CD8-positive, alpha-beta memory T cell (primary cell): ENCODE data around the gene SLC2A6. TPM values are rescaled to one million over a fixed set of nuclear protein-coding genes. Genes with fewer than 3 reads are reported as not detected.

Experiments used
- CTCF ChIA-PET: fragments of 350-600 bp; sonication (Branson Sonifier 250); formaldehyde crosslinking; loops from one replicate; lab custom pipeline; 2021; ENCODE audit warnings: antibody characterized with exemption; lab: Charles Lee
- POLR2A ChIA-PET: fragments of 350-600 bp; sonication (Branson Sonifier 250); formaldehyde crosslinking; loops from one replicate; lab custom pipeline; 2021; ENCODE audit warnings: antibody characterized with exemption; lab: Charles Lee
- DNase-seq, 5 donors: peaks; one replicate each; pipeline versions ENCODE4 v3.0.0 to v3.0.0-alpha.2; 2020 to 2022; ENCODE audit warnings: mixed read lengths in 1 of 5
- H3K27ac ChIP-seq: one replicate; pipeline ENCODE4 v1.7.0; 2013; ENCODE audit warnings: low read depth, mild to moderate bottlenecking, low read length, moderate library complexity
- H3K27me3 ChIP-seq: 2 replicates; pipeline ENCODE4 v1.7.0; 2013; ENCODE audit warnings: low read length, mild to moderate bottlenecking; ENCODE audit not compliant: insufficient read depth, poor library complexity, severe bottlenecking
- H3K36me3 ChIP-seq: 2 replicates; pipeline ENCODE4 v1.7.0; 2013; ENCODE audit warnings: mild to moderate bottlenecking, low read length, moderate library complexity; ENCODE audit not compliant: insufficient read depth
- H3K4me1 ChIP-seq: 2 replicates; pipeline ENCODE4 v1.7.0; 2013; ENCODE audit warnings: mild to moderate bottlenecking, low read length, moderate library complexity; ENCODE audit not compliant: insufficient read depth
- H3K4me3 ChIP-seq: 2 replicates; pipeline ENCODE4 v1.7.0; 2013; ENCODE audit warnings: mild to moderate bottlenecking, low read length
- H3K9me3 ChIP-seq: 2 replicates; pipeline ENCODE4 v1.7.0; 2013; ENCODE audit warnings: mild to moderate bottlenecking, low read length
- H3K27ac Mint-ChIP-seq, 8 donors: one replicate each; pipeline ENCODE4 v1.8.0; 2020 to 2021; ENCODE audit warnings: mixed read lengths in 8 of 8, mild to moderate bottlenecking in 6 of 8, inconsistent platforms in 3 of 8, moderate library complexity in 3 of 8
- H3K27me3 Mint-ChIP-seq, 2 donors: one replicate each; pipeline ENCODE4 v1.8.0; 2020 to 2021; ENCODE audit warnings: mixed read lengths in 2 of 2, mild to moderate bottlenecking in 1 of 2, moderate library complexity in 1 of 2
- H3K36me3 Mint-ChIP-seq, 3 donors: one replicate each; pipeline ENCODE4 v1.8.0; 2020 to 2021; ENCODE audit warnings: mixed read lengths in 3 of 3, inconsistent platforms in 1 of 3, mild to moderate bottlenecking in 1 of 3
- H3K4me1 Mint-ChIP-seq, 3 donors: one replicate each; pipeline ENCODE4 v1.8.0; 2020 to 2021; ENCODE audit warnings: mixed read lengths in 3 of 3, inconsistent platforms in 1 of 3, mild to moderate bottlenecking in 1 of 3
- H3K4me3 Mint-ChIP-seq, 7 donors: one replicate each; pipeline ENCODE4 v1.8.0; 2020 to 2021; ENCODE audit warnings: mixed read lengths in 7 of 7, mild to moderate bottlenecking in 6 of 7, moderate library complexity in 4 of 7, inconsistent platforms in 2 of 7
- H3K9me3 Mint-ChIP-seq, 5 donors: one replicate each; pipeline ENCODE4 v1.8.0; 2020 to 2022; ENCODE audit warnings: mixed read lengths in 5 of 5, mild to moderate bottlenecking in 3 of 5, moderate library complexity in 2 of 5, inconsistent platforms in 1 of 5
- polyA plus RNA-seq: library from polyadenylated mRNA; unstranded; fragments of 300-500 nt; fragmentation: Illumina TruSeq; gene quantifications from one replicate; pipeline ENCODE4 v1.2.3, GENCODE V29; 2021
- total RNA-seq, 2 experiments: library from RNA; stranded (reverse); gene quantifications; one replicate each; pipeline ENCODE4 v1.2.3, GENCODE V29; 2021

SLC2A6 gene
- total and polyA plus RNA-seq, 3 experiments from 2014 or later: 4.0 to 16.3 (median 15.5) TPM

GRCh38 chr9:133461975-133462374 lies 16.9 kb downstream of the SLC2A6 start:
- no peak overlapping the region for H3K4me3 Mint-ChIP-seq
- Histone ChIP-seq H3K27me3 (no peaks in the 10 kb centered on the region), H3K36me3 (no peaks in the 10 kb centered on the region), H3K9me3 (no peaks in the 10 kb centered on the region), H3K4me3 (no peak overlapping the region), H3K27ac (no peak overlapping the region), H3K4me1 (peaks cover 13% of the 10 kb centered on the region)
- CTCF ChIA-PET: no interaction called here
- peaks cover 0 to 2% of the 10 kb centered on the region in 2 donors for H3K27me3 Mint-ChIP-seq
- H3K27ac Mint-ChIP-seq: peak overlapping the region in 6 of 8 donors; percentile 42 to 96 (median 94)
- POLR2A ChIA-PET: no interaction called here
- DNase-seq: no peak
- H3K9me3 Mint-ChIP-seq: no peaks in the 10 kb centered on the region
- peaks cover 0 to 26% (median 5%) of the 10 kb centered on the region in 3 donors for H3K4me1 Mint-ChIP-seq
- H3K36me3 Mint-ChIP-seq: peaks cover 0 to 4% (median 0%) of the 10 kb centered on the region in 3 donors

DNA sequence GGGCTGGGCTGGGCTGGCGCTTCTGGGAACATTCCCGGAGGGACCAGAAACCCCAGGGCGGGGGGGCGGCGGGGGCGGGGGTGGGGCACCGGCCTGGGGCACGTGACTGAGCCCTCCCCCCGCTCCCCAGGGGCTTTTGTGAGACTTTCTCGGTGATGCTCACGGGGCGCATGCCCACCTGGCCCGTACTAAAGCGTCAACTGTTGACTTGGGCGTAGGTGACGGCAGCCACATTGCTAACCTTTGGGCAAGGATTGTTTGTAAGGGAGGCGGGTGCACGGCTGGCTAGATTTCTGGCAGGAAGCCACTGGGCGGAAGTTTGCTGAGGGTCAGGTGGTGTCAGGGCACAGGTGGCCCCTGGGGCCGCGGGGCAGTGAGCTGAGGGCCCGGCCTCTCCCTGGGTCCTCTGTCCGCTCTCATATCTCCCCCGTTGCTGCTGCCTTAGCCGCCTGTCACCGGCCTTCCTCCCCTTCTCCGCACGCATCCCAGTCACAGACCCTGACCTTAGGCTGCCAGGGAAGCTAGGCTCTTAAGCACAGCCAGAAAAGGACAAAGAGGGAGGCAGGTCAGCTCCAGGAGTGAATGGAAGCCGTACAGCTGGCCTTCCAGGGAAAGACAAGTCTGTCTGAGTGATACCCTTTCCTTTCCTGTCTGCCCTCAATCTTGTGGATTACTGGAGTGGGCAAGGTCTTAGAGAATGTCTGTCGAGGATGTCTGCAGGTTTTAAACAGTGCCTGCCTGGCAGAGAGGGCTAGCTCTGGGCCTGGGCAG lies 18.3 kb downstream of the SLC2A6 start:
- Mint-ChIP-seq H3K4me1 (peaks cover 0 to 26% (median 5%) of the 10 kb centered on the region in 3 donors), H3K9me3 (no peaks in the 10 kb centered on the region), H3K4me3 (peak overlapping the region; percentile 64 to 84 (median 76)), H3K27me3 (peaks cover 0 to 2% of the 10 kb centered on the region in 2 donors), H3K27ac (peak overlapping the region; percentile 42 to 96 (median 94)), H3K36me3 (peaks cover 0 to 4% (median 0%) of the 10 kb centered on the region in 3 donors)
- peak in 2 of 5 donors; percentile 40 to 80 for DNase-seq
- Histone ChIP-seq H3K36me3 (no peaks in the 10 kb centered on the region), H3K4me1 (peaks cover 13% of the 10 kb centered on the region), H3K9me3 (no peaks in the 10 kb centered on the region), H3K4me3 (no peak overlapping the region), H3K27me3 (no peaks in the 10 kb centered on the region), H3K27ac (peak overlapping the region; percentile 79)
- POLR2A ChIA-PET: interaction anchor here (1.3 to 1.7 kb wide), 3 partner anchors 19 to 88 kb away, joined by 3 to 4 read pairs (median 4); partner anchors contain the start of gene REXO4
- CTCF ChIA-PET: interaction anchor here (0.9 to 2.6 kb wide), 6 partner anchors 7 to 275 kb away, joined by 3 to 8 read pairs (median 5); partner anchors contain the start of genes REXO4 and SLC2A6

DNA sequence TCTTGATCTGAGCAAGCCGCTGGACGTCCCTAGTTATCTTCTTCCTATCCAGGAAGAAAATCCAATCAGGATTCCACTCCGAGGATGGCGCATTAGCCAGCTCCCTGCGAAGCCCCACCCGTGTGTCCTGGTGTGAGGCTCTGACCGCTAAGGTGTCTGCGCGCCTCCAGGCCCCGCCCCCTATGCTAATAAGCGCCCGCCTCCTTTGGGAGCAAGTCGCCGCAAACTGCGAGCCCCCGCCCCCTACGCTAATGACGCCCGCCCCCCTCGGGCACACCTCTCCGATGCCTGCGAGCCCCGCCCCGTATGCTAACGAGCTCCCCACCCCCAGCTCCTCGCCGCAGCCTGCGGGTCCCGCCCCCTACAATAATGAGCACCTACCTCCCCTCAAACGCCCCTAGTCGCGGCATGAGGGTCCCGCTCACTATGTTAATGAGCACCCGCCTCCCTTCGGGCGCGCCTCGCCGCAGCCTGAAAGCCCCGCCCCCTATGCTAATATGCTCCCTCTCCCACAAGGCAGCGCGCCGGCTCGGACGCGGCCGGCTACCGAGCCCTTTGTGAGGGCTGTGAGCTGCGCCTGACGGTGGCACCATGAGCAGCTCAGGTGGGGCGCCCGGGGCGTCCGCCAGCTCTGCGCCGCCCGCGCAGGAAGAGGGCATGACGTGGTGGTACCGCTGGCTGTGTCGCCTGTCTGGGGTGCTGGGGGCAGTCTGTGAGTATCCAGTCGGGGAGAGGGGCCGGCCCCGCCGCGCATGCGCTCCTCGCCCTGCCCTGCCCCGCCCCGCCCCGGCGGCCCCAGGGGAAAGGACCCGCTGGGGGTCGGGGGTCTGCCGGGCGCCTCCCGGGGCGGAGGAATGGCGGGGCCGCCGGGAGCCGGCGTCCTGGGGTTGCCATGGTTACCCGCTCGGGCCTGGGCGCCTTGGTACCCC lies 19.2 kb downstream of the SLC2A6 start, which contains the start of gene CACFD1:
TSS of gene CACFD1 (plus strand) at position 503 of the 929 bp plus-strand sequence. CDS start at position 592, 89 bp downstream.
- peaks cover 0 to 4% (median 0%) of the 10 kb centered on the region in 3 donors for H3K36me3 Mint-ChIP-seq

DNA sequence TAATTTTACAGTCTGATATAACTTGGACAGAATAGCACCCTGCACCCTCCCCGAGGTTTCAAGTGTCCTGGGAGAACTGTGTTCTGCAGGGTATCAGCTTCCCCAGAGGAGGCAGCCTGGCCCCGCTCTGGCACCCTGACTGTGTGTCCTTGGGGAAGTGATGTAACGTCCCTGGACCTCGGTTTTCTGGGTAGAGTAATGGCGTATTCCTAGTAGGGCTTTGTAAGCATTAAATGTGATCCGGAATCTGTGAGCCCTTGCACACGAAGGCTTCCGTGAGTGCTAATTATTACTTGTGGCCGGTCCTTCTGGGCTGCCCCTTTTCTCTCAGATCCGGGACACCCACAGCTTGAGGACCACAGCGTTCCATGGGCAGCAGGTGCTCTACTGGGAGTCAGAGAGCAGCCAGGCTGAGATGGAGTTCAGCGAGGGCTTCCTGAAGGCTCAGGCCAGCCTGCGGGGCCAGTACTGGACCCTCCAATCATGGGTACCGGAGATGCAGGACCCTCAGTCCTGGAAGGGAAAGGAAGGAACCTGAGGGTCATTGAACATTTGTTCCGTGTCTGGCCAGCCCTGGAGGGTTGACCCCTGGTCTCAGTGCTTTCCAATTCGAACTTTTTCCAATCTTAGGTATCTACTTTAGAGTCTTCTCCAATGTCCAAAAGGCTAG lies 20.1 kb downstream of the SLC2A6 start:
- DNase-seq: no peak
- Histone ChIP-seq H3K27me3 (no peaks in the 10 kb centered on the region), H3K36me3 (no peaks in the 10 kb centered on the region), H3K27ac (no peak overlapping the region), H3K4me3 (peak overlapping the region; percentile 80), H3K4me1 (peaks cover 13% of the 10 kb centered on the region), H3K9me3 (no peaks in the 10 kb centered on the region)
- H3K9me3 Mint-ChIP-seq: no peaks in the 10 kb centered on the region
- peak overlapping the region in 4 of 8 donors; percentile 94 to 97 (median 94) for H3K27ac Mint-ChIP-seq
- H3K4me1 Mint-ChIP-seq: peaks cover 0 to 26% (median 5%) of the 10 kb centered on the region in 3 donors
- H3K27me3 Mint-ChIP-seq: peaks cover 0 to 2% of the 10 kb centered on the region in 2 donors
- H3K4me3 Mint-ChIP-seq: peak overlapping the region; percentile 87 to 95 (median 92)
- ChIA-PET CTCF (interaction anchor here (1.8 to 2.6 kb wide), 2 partner anchors 18 to 21 kb away, joined by 7 to 8 read pairs; partner anchors contain the start of gene SLC2A6), POLR2A (interaction anchor here (1.3 to 1.5 kb wide), 2 partner anchors 21 to 41 kb away, joined by 3 to 4 read pairs; partner anchors contain the start of gene REXO4)
- peaks cover 0 to 4% (median 0%) of the 10 kb centered on the region in 3 donors for H3K36me3 Mint-ChIP-seq

More for the DNA sequence above, 19.2 kb downstream of the SLC2A6 start, which contains the start of gene CACFD1:
- H3K27ac Mint-ChIP-seq: peak within 1 kb of the TSS; percentile 93 to 98 (median 94)
- no peaks in the 10 kb centered on the region for H3K9me3 ChIP-seq
- H3K4me3 ChIP-seq: peak within 1 kb of the TSS; percentile 80
- H3K27me3 ChIP-seq: no peaks in the 10 kb centered on the region
- H3K27me3 Mint-ChIP-seq: peaks cover 0 to 2% of the 10 kb centered on the region in 2 donors
- H3K4me3 Mint-ChIP-seq: peak within 1 kb of the TSS; percentile 87 to 95 (median 92)
- peak within 1 kb of the TSS; percentile 79 for H3K27ac ChIP-seq
- no peaks in the 10 kb centered on the region for H3K36me3 ChIP-seq
- H3K4me1 Mint-ChIP-seq: peaks cover 0 to 26% (median 5%) of the 10 kb centered on the region in 3 donors
- H3K4me1 ChIP-seq: peaks cover 13% of the 10 kb centered on the region
- ChIA-PET CTCF (interaction anchor here (0.9 to 2.6 kb wide), 5 partner anchors 8 to 274 kb away, joined by 3 to 8 read pairs (median 6); partner anchors contain the start of genes REXO4 and SLC2A6), POLR2A (interaction anchor here (0.6 to 1.7 kb wide), 4 partner anchors 20 to 89 kb away, joined by 3 to 6 read pairs (median 4); partner anchors contain the start of gene REXO4)
- DNase-seq: peak; percentile 89 to 93 (median 93)
- no peaks in the 10 kb centered on the region for H3K9me3 Mint-ChIP-seq

GRCh38 chr9:133457748-133458147 lies 21.2 kb downstream of the SLC2A6 start:
- Mint-ChIP-seq H3K9me3 (no peaks in the 10 kb centered on the region), H3K27me3 (peaks cover 0 to 2% of the 10 kb centered on the region in 2 donors), H3K36me3 (peaks cover 0 to 4% (median 0%) of the 10 kb centered on the region in 3 donors), H3K27ac (no peak overlapping the region), H3K4me3 (no peak overlapping the region), H3K4me1 (peaks cover 0 to 26% (median 5%) of the 10 kb centered on the region in 3 donors)
- CTCF ChIA-PET: no interaction called here
- H3K36me3 ChIP-seq: no peaks in the 10 kb centered on the region
- no peaks in the 10 kb centered on the region for H3K9me3 ChIP-seq
- DNase-seq: no peak
- peaks cover 13% of the 10 kb centered on the region for H3K4me1 ChIP-seq
- no peaks in the 10 kb centered on the region for H3K27me3 ChIP-seq
- no peak overlapping the region for H3K27ac ChIP-seq
- POLR2A ChIA-PET: interaction anchor here (0.6 kb wide), 1 partner anchor 78 kb away, joined by 3 read pairs; no protein-coding TSS in a partner anchor
- H3K4me3 ChIP-seq: no peak overlapping the region

GRCh38 chr9:133457233-133457632 lies 21.7 kb downstream of the SLC2A6 start:
- Mint-ChIP-seq H3K9me3 (no peaks in the 10 kb centered on the region), H3K27ac (no peak overlapping the region), H3K4me1 (peaks cover 0 to 26% (median 5%) of the 10 kb centered on the region in 3 donors), H3K27me3 (peaks cover 0 to 2% of the 10 kb centered on the region in 2 donors), H3K36me3 (peaks cover 0 to 4% (median 0%) of the 10 kb centered on the region in 3 donors), H3K4me3 (no peak overlapping the region)
- CTCF ChIA-PET: no interaction called here
- H3K9me3 ChIP-seq: no peaks in the 10 kb centered on the region
- peaks cover 13% of the 10 kb centered on the region for H3K4me1 ChIP-seq
- no peaks in the 10 kb centered on the region for H3K36me3 ChIP-seq
- no peak overlapping the region for H3K27ac ChIP-seq
- POLR2A ChIA-PET: no interaction called here
- no peak overlapping the region for H3K4me3 ChIP-seq
- no peak for DNase-seq
- no peaks in the 10 kb centered on the region for H3K27me3 ChIP-seq

- Mint-ChIP-seq H3K4me3 (no peak overlapping the region), H3K36me3 (peaks cover 0 to 4% (median 0%) of the 10 kb centered on the region in 3 donors), H3K9me3 (no peaks in the 10 kb centered on the region), H3K27me3 (peaks cover 0 to 2% of the 10 kb centered on the region in 2 donors), H3K4me1 (peaks cover 0 to 24% (median 5%) of the 10 kb centered on the region in 3 donors), H3K27ac (no peak overlapping the region)
- ChIA-PET CTCF (no interaction called here), POLR2A (no interaction called here)
- Histone ChIP-seq H3K4me1 (peaks cover 13% of the 10 kb centered on the region), H3K27ac (no peak overlapping the region), H3K4me3 (no peak overlapping the region), H3K36me3 (no peaks in the 10 kb centered on the region), H3K27me3 (no peaks in the 10 kb centered on the region), H3K9me3 (no peaks in the 10 kb centered on the region)
- DNase-seq: no peak
Measured at GRCh38 chr9:133456409-133456808, 22.5 kb downstream of the SLC2A6 start.
